Measurements from ENCODE around the gene ITPRIP.

- no peak for TF ChIP-seq CTCF (IDR thresholded peaks at IDR 0.05)
- no peak for TF ChIP-seq POLR2A (IDR thresholded peaks at IDR 0.05)
Observed at GRCh38 chr10:104328646-104328895, 9.7 kb downstream of the ITPRIP start.
